Measurements from ENCODE around the gene CASP8. TPM values are rescaled to one million over a fixed set of nuclear protein-coding genes. Genes with fewer than 3 reads are reported as not detected.

CASP8 gene
- total RNA-seq, 2 experiments from 2014 or later: 62.7 to 63.2 TPM

Other genes starting within 250 kb of the CASP8 start
- gene HYCC2, start 188.9 kb upstream of the CASP8 start, total RNA-seq: 10 to 100 TPM; 35.9 to 40.2 TPM
- 100 to 1,000 TPM; 167 to 173 TPM for gene NDUFB3, start 188.5 kb upstream of the CASP8 start, total RNA-seq
- gene CFLAR, start 144.4 kb upstream of the CASP8 start, total RNA-seq: 10 to 100 TPM; 90.4 to 95.0 TPM
- gene CASP10, start 77.4 kb upstream of the CASP8 start, total RNA-seq: 10 to 100 TPM; 40.7 to 42.8 TPM
- 1 to 10 TPM; 2.8 to 3.0 TPM for gene FLACC1, start 96.8 kb downstream of the CASP8 start, total RNA-seq
- gene TRAK2, start 190.9 kb downstream of the CASP8 start, total RNA-seq: 10 to 100 TPM; 51.3 to 53.0 TPM
- gene STRADB, start 191.2 kb downstream of the CASP8 start, total RNA-seq: 10 to 100 TPM; 26.8 to 30.3 TPM